ENCODE results near the gene TMED5.
A peak's percentile ranks its signal among the peaks of the same experiment; 100 is the strongest.
"Not testable (repeated sequence)": the region's sequence is repeated elsewhere in the genome, so short reads cannot be mapped to it uniquely, and the experiment has no call there.

TMED5 gene

DNA sequence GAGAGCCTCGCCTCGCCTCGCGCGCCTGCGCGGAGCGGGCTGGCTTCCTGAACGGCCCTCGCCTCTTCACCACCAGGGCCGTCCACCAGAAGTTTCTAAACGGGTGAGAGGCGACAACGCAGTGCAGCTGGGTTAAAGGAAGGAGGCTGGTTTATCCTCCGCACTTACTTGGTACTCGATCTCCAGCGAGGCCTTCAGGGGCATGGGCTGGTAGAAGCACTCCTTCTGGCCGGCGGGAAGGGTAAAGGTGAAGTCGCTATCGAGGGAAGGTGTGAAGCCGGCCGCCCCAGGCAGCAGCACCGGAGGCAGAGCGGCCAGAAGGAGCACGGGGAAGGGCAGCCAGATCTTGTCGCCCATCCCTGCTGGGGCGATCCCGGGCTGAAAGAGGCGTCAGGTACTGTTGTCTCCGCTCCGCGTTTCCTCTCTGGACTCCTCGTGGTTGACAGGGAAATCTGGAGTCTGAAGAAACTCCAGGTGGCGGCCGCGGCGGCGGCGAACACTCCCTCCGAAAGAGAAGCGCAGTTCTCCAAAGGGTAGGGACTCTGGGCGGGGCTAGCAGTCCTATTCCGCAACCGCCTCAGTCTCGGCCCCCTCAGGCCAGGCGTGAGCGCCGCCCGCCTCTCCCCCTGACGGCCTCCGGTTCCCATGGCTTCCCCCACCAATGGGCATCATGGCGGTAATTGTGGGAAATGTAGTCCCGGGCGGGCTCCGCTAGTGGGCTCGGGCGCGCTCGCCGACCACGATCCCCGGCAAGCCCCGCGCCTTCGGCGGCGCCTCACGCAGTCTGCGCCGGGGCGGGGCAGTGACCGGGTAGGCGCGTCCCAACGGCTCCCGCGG lies at the start of gene TMED5:
TMED5 (minus strand) TSS at position 528 of the 837 bp plus-strand sequence; CDS start at position 357, 171 bp downstream.
- DNase-seq (ENCODE audit: low read depth): peak; percentile 99
- TF ChIP-seq, protein P1, sequence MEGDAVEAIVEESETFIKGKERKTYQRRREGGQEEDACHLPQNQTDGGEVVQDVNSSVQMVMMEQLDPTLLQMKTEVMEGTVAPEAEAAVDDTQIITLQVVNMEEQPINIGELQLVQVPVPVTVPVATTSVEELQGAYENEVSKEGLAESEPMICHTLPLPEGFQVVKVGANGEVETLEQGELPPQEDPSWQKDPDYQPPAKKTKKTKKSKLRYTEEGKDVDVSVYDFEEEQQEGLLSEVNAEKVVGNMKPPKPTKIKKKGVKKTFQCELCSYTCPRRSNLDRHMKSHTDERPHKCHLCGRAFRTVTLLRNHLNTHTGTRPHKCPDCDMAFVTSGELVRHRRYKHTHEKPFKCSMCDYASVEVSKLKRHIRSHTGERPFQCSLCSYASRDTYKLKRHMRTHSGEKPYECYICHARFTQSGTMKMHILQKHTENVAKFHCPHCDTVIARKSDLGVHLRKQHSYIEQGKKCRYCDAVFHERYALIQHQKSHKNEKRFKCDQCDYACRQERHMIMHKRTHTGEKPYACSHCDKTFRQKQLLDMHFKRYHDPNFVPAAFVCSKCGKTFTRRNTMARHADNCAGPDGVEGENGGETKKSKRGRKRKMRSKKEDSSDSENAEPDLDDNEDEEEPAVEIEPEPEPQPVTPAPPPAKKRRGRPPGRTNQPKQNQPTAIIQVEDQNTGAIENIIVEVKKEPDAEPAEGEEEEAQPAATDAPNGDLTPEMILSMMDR (conservative IDR thresholded peaks at IDR 0.05; ENCODE audit: low read depth, low read length): peak; percentile 34
- peak within 1 kb of the TSS; percentile 99 for H3K4me3 ChIP-seq (ENCODE audit: low read depth, low read length)

DNA sequence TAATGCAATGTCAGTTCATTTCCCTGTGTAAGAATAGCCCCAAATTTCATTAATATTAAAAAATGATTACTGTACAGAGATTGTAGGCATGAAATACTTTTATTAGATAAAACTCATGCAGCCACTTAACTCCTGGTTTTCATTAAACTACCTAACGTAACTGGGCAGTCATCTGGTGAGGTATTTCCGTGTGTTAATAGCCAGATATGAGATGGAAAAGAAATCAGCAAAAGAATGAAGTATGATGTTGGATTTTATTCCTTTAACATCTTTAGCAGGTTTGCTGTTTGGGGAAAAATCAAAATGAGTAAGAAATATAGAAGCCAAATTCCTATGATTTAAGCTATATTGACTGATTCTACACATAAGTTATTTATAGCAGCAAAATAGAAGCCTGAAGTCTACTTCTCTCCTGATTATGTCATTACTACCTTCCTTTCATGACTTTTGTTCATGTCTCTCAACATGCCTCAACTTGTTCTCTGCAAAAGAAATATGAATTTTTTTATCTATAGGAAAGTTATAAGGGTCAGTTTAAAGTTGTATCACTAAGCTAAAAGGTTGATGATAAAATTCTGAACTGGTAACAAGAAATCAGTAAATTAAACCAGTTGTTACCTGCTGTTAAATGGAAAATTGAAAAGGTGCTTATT lies 42.9 kb upstream of the TMED5 start:
- TF ChIP-seq, protein P1 (conservative IDR thresholded peaks at IDR 0.05; ENCODE audit: low read depth, low read length): no peak
- no peak for DNase-seq (ENCODE audit: low read depth)
- no peak overlapping the region for H3K4me3 ChIP-seq (ENCODE audit: low read depth, low read length)

DNA sequence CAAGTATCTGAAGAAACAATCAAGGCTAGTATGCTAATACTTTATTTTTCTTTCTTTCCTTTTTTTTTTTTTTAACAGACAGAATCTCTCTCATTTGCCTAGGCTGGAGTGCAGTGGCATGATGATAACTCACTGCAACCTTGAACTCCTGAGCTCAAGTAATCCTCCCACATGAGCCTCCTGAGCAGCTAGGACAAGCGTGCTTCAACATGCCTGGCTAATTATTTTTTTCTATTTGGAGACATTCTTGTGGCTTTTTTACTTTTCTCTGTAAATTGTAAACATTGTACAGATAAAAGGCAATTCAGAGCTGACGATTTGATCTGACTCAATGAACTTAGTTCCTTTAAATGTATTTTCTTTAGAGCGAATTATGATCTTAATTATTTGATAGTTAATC lies 41.7 kb upstream of the TMED5 start:
- peak; percentile 32 for DNase-seq (ENCODE audit: low read depth)
- H3K4me3 ChIP-seq (ENCODE audit: low read depth, low read length): no peak overlapping the region
- TF ChIP-seq, protein P1 (conservative IDR thresholded peaks at IDR 0.05; ENCODE audit: low read depth, low read length): no peak

DNA sequence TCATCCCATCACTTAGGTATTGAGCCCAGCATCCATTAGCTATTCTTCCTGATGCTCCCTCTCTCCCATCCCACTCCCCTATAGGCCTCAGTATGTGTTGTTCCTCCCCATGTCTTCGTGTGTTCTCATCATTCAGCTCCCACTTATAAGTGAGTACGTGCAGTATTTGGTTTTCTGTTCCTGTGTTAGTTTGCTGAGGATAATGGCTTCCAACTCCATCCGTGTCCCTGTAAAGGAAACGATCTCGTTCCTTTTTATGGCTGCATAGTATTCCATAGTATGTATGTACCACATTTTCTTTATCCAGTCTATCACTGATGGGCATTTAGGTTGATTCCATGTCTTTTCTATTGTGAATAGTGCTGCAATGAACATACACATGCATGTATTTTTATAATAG lies 40.5 kb upstream of the TMED5 start:
- H3K4me3 ChIP-seq (ENCODE audit: low read depth, low read length); DNase-seq (ENCODE audit: low read depth): not testable (repeated sequence)

DNA sequence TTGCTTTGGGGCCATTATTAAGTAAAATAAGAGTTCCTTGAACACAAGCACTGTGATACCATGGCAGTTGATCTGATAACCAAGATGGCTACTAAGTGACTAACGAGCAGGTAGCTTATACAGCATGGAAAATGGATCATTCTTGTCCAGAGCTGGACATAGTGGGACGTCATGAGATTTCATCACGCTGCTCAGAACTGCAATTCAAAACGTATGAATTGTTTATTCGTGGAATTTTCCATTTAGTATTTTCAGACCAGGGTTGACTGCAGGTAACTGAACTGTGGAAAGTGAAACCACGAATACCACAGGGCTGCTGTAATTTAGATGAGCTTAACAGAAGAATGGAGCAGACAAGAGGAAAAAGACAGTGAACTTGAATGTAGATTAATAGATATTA lies 39.2 kb upstream of the TMED5 start:
- DNase-seq (ENCODE audit: low read depth): peak; percentile 63
- TF ChIP-seq, protein P1 (conservative IDR thresholded peaks at IDR 0.05; ENCODE audit: low read depth, low read length): no peak
- H3K4me3 ChIP-seq (ENCODE audit: low read depth, low read length): no peak overlapping the region

DNA sequence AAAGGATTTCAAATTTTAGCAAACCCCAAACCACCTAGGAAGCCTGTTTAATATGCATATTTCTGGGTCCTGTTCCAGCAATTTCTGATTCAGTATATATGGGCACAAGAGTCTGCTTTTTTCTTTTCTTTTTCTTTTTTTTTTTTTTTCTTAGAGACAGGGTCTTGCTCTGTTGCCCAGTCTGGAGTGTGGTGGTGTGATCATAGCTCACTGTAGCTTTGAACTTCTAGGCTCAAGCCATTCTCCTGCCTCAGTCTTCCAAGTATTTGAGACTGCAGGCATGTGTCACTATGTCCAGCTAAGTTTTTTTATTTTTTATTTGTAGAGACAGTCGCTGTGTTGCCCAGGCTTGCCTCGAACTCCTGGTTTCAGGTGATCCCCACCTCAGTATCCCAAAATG lies 35.1 kb upstream of the TMED5 start:
- H3K4me3 ChIP-seq (ENCODE audit: low read depth, low read length): no peak overlapping the region
- TF ChIP-seq, protein P1 (conservative IDR thresholded peaks at IDR 0.05; ENCODE audit: low read depth, low read length): no peak
- no peak for DNase-seq (ENCODE audit: low read depth)

DNA sequence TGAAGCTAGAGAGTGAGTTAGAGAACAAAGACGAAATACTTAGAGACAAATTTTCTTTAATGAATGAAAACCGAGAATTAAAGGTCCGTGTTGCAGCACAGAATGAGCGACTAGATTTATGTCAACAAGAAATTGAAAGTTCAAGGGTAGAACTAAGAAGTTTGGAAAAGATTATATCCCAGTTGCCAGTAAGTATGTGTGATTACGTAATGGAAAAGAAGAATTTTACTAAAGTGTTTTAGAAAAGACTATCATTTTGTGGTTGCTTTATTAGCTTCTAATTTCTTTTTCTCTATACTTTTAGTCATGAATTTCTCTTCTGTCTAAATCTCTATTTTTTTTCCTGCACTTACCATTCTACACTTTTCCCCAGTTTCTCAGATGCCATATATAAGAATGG lies 27.0 kb upstream of the TMED5 start:
- TF ChIP-seq, protein P1 (conservative IDR thresholded peaks at IDR 0.05; ENCODE audit: low read depth, low read length): no peak
- H3K4me3 ChIP-seq (ENCODE audit: low read depth, low read length): no peak overlapping the region

More for the DNA sequence above, 27.0 kb upstream of the TMED5 start:
- no peak for DNase-seq (ENCODE audit: low read depth)

Measured in choroid plexus epithelial cell (primary cell).